ENCODE data around the gene TTC28.

The TTC28 gene

GRCh38 chr22:28608546-28608945 lies 71.1 kb downstream of the TTC28 start:
- H3K4me3 ChIP-seq (ENCODE audit: low read depth, low read length): no peak overlapping the region
- no peak for TF ChIP-seq MYC (IDR thresholded peaks at IDR 0.05; ENCODE audit: low read depth, low read length)
- TF ChIP-seq POLR2A (IDR thresholded peaks at IDR 0.05; ENCODE audit: extremely low read depth, insufficient read length): no peak
- TF ChIP-seq, protein P1, sequence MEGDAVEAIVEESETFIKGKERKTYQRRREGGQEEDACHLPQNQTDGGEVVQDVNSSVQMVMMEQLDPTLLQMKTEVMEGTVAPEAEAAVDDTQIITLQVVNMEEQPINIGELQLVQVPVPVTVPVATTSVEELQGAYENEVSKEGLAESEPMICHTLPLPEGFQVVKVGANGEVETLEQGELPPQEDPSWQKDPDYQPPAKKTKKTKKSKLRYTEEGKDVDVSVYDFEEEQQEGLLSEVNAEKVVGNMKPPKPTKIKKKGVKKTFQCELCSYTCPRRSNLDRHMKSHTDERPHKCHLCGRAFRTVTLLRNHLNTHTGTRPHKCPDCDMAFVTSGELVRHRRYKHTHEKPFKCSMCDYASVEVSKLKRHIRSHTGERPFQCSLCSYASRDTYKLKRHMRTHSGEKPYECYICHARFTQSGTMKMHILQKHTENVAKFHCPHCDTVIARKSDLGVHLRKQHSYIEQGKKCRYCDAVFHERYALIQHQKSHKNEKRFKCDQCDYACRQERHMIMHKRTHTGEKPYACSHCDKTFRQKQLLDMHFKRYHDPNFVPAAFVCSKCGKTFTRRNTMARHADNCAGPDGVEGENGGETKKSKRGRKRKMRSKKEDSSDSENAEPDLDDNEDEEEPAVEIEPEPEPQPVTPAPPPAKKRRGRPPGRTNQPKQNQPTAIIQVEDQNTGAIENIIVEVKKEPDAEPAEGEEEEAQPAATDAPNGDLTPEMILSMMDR (IDR thresholded peaks at IDR 0.05; ENCODE audit: low read depth, low read length): no peak
- TF ChIP-seq MAX (IDR thresholded peaks at IDR 0.05; ENCODE audit: low read depth, low read length): no peak
- DNase-seq (ENCODE audit: low read depth): no peak

- no peak for TF ChIP-seq MYC (IDR thresholded peaks at IDR 0.05; ENCODE audit: low read depth, low read length)
- TF ChIP-seq, protein P1 (IDR thresholded peaks at IDR 0.05; ENCODE audit: low read depth, low read length): no peak
- no peak for TF ChIP-seq POLR2A (IDR thresholded peaks at IDR 0.05; ENCODE audit: extremely low read depth, insufficient read length)
- TF ChIP-seq MAX (IDR thresholded peaks at IDR 0.05; ENCODE audit: low read depth, low read length): no peak
- no peak for DNase-seq (ENCODE audit: low read depth)
These were observed 71.8 kb downstream of the TTC28 start for GRCh38 chr22:28607795-28608194.

DNA sequence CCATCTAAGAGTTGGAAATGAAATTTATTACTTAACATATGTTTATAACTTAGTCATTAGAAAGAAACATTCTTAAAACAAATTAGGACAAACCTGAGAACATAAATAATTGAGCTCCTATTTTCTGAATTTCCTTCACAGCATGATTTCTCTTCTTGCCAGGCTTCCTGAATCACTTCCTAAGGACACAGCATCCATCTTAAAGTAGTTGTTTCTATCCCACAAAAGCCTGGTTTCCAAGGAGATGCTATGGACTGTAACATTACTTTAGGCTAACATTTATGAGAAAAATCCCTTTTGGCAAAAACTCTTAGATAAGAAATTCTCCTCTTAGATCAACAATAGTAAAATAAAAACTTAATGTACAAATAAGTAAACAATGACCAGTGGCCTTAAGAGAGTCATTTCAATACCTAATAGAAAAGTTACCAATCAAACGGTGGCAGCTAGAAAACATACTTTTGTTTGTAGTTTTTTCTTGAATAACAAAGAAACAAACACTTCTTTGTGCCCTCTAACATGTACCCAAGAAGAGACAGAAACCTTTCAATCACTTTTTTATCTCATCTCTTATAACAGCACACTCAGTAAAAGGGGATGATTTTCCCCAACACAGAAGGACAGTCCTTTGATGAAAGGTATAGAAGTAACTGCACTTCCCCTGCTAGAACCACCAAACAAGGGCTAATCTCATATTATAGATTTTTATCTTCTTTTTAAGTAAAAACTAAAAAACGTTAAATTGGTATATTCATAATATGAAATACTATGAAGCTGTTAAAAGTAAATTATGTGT lies 74.5 kb downstream of the TTC28 start:
- H3K4me3 ChIP-seq (ENCODE audit: low read depth, low read length): no peak overlapping the region
- no peak for TF ChIP-seq POLR2A (IDR thresholded peaks at IDR 0.05; ENCODE audit: extremely low read depth, insufficient read length)
- no peak for TF ChIP-seq MAX (IDR thresholded peaks at IDR 0.05; ENCODE audit: low read depth, low read length)
- no peak for TF ChIP-seq MYC (IDR thresholded peaks at IDR 0.05; ENCODE audit: low read depth, low read length)
- TF ChIP-seq, protein P1 (IDR thresholded peaks at IDR 0.05; ENCODE audit: low read depth, low read length): no peak
- DNase-seq (ENCODE audit: low read depth): no peak

More at GRCh38 chr22:28607795-28608194, 71.8 kb downstream of the TTC28 start:
- H3K4me3 ChIP-seq (ENCODE audit: low read depth, low read length): no peak overlapping the region

- no peak overlapping the region for H3K4me3 ChIP-seq (ENCODE audit: low read depth, low read length)
- DNase-seq (ENCODE audit: low read depth): no peak
- TF ChIP-seq, protein P1 (IDR thresholded peaks at IDR 0.05; ENCODE audit: low read depth, low read length): no peak
- TF ChIP-seq MAX (IDR thresholded peaks at IDR 0.05; ENCODE audit: low read depth, low read length) (no peak), POLR2A (IDR thresholded peaks at IDR 0.05; ENCODE audit: extremely low read depth, insufficient read length) (no peak), MYC (IDR thresholded peaks at IDR 0.05; ENCODE audit: low read depth, low read length) (no peak)
These were observed 77.7 kb downstream of the TTC28 start for GRCh38 chr22:28601915-28602314.

DNA sequence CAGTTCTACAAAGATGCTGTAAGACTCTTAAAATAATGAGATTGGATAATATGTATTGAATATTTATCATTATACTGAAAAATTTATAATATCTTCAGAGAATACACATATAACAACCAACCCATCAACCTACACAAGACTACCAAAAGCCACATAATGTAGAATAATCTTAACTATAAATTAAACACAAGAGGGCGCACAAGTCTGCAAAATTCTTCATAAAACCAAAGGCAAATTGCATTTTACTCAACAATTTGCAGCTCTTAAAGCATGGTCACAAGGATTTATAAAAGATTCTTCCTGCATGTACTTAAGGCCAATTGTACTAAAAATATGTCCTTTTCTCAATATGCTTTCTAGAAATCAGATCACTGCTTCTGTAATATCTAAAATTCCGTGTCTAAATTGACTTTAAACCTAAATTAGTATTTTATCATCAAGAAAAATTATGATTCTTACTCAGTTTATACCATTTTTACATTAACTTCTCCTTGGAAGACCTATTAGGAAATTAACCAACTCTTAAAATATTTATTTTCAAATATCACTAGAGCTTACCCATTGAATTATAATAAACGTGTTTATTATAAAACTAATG lies 79.0 kb downstream of the TTC28 start:
- no peak overlapping the region for H3K4me3 ChIP-seq (ENCODE audit: low read depth, low read length)
- TF ChIP-seq MYC (IDR thresholded peaks at IDR 0.05; ENCODE audit: low read depth, low read length): no peak
- TF ChIP-seq, protein P1 (IDR thresholded peaks at IDR 0.05; ENCODE audit: low read depth, low read length): peak; percentile 13
- DNase-seq (ENCODE audit: low read depth): peak; percentile 70

Measured in NB4 (cell line).